GM10266 (cell line): ENCODE data around the gene F11R.

Experiments
- DNase-seq: peaks from one replicate; pipeline ENCODE4 v3.0.0; 2012; ENCODE audit errors: extremely low spot score
- TF ChIP-seq, protein P1 (sequence below): IDR thresholded peaks from 2 replicates; pipeline ENCODE4 v1.5.1; 2012; ENCODE audit warnings: mild to moderate bottlenecking, low read depth; ENCODE audit not compliant: control insufficient read depth, insufficient read depth; ENCODE audit errors: missing control alignments

Gene F11R

DNA sequence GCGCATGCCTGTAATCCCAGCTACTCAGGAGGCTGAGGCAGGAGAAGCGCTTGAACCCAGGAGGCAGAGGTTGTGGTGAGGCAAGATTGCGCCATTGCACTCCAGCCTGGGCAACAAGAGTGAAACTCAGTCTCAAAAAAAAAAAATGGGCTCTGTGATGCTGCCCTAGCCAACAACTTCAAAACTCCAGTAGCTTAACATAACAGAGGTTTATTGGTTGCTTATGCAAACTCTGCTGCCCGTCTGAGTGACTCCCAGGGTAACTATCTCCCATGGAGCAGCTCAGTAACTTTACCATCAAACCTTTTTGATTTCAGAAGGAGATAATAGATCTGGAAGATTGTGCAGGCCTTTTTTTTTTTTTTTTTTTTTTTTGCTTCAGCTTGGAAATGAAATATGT, 47.5 kb downstream of the F11R start:
- DNase-seq = no peak

DNA sequence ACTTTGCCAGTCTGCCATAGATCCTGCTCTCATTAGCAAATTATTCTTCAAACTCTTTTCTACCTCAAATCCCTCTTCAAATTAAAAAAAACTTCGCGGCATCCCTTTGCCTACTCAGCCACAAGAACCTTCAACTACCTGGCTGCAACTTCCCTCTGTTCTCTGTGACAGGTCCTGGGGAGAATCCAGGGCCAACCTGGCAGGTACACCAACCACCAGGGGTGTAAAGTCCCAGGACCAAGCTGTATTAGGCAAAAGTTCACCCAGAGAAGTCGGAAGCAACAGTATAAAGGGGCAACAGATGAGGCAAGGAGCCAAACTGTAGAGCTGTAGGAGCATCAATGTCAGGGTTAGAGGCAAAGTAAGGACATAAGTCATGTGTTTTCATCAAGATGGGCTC, 48.0 kb downstream of the F11R start:
- DNase-seq = no peak
- TF ChIP-seq, protein P1, sequence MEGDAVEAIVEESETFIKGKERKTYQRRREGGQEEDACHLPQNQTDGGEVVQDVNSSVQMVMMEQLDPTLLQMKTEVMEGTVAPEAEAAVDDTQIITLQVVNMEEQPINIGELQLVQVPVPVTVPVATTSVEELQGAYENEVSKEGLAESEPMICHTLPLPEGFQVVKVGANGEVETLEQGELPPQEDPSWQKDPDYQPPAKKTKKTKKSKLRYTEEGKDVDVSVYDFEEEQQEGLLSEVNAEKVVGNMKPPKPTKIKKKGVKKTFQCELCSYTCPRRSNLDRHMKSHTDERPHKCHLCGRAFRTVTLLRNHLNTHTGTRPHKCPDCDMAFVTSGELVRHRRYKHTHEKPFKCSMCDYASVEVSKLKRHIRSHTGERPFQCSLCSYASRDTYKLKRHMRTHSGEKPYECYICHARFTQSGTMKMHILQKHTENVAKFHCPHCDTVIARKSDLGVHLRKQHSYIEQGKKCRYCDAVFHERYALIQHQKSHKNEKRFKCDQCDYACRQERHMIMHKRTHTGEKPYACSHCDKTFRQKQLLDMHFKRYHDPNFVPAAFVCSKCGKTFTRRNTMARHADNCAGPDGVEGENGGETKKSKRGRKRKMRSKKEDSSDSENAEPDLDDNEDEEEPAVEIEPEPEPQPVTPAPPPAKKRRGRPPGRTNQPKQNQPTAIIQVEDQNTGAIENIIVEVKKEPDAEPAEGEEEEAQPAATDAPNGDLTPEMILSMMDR = no peak

More for the DNA sequence above, 47.5 kb downstream of the F11R start:
- TF ChIP-seq, protein P1 = no peak

DNA sequence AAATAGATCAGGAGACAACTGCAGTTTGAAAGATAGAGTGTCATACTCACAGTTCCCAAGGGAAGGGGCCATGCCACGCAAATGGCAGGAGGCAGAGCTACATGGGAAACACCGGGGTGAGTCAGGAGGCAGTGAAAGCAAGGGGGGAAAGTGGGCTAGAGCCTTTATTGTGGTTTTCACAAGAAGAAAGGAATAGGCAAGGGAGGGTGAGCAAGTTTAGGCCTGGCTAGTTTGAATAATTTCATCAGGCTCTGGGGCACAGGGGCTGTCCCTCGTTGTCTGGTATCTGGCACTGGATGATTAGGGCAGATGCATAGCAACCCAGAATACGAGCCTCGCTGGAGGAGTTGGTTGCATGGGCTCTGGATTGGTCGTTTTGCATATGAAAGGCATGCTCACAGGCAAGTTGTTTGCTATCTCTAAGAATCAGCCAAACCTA, 49.3 kb downstream of the F11R start:
- no peak for DNase-seq
- TF ChIP-seq, protein P1 = no peak

DNA sequence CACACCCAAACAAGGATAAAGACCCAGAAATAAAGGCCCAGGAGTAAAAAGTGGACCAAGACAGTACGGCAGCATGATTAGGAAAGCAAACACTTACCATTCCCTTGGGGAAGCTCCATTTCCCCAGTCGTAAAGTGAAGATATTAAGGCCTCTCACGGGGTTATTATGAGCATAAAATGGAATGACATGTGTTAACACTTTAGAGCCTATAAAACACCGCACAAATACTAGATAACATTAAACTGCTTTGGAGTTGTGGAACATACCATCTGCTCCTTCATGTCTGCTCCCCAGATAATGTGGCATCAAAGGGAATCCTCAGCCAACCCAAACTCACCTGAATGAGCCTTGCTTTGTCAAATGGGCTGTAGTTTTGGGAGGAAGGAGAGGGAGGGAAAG, 57.4 kb downstream of the F11R start:
- TF ChIP-seq, protein P1 = no peak
- DNase-seq = no peak

DNA sequence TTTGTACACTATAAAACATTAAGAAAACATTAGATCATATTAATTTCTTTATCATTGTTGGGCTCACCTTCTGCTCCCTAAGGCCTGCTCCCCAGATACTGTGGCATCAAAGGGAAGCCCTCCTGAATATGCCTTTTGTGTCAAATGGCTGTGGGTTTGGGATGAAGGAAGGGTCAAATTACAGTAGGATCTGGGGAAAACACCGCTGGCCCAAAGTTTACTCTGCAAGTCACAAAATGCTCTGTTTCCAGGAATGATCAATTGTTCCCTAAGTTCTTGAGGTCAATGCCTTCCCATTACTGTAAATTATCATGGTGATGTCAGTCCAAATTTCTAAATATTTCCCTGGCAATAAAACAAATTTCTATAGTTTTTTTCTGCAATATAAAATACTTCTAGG, 59.5 kb downstream of the F11R start:
- TF ChIP-seq, protein P1 = no peak
- no peak for DNase-seq

DNA sequence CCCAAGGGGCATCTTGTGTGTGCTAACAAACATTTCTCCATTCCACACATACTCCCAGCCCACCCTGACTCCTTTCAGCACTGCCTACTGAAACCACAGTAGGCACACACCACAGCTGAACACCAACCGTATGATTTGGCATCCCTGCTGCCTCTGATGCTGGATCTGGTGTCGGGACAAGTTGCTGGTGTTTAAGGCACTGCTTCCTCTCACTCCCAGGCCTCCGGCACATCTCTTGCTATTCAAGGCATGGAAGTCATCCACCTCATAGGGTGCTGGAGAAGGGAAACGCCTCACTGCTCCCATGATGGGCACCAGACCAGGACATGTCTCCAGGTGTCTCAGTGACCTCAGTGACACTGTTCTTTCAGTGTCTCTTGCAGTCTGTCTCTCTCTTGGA, 64.0 kb downstream of the F11R start:
- no peak for DNase-seq
- TF ChIP-seq, protein P1 = no peak

DNA sequence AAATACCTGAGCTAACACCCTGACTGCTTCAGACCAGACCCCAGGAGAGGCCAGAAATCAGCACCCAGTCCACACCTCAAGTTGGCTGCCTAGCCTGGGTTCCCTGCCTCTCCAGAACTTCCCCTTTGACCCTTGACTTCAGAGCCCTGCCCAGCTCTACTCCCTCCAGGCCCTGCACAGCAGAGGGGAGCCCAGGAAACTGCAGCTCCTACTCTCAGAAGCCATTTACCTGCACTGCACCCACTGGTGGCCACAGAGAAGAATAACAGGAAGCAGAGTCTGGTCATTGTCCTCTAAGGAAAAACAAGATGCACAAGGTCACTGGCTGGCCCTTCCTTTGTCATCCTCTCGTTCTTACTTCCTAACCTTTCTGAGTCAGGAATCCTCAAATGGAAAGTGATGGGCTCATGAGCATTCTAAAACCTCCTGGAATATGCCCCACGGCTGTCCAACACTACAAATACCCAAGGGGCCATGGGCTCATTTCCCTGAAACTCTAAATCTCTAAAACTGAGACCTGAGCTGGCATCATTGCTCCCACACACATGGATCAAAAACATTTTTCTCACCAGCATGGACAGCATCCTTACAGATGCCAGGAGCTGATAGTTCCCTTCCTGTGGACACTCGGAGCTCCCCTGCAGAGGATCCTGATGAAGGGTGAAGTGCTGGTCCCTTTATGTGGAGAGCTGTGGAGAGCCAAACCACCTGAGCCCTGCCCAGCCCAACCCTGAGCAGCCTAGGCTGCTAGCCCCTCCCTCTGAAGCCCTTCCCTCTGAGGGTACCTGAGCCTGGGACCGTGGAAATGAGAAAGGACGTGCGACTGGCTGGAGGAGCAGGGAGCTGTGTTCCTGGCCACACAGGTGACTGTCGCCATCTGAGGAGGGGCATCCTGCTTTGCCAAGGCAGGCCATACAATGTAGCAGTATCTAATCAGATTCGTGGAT, 66.5 kb downstream of the F11R start, which contains the start of gene ITLN2:
Gene ITLN2 (minus strand): TSS at position 652 of the 947 bp plus-strand sequence. CDS start 68 bp downstream, at position 584.
- TF ChIP-seq, protein P1 = peak; percentile 80
- peak; percentile 72 for DNase-seq
